ENCODE results near the gene SPART.
"Not testable (repeated sequence)": the region's sequence is repeated elsewhere in the genome, so short reads cannot be mapped to it uniquely, and the experiment has no call there.

SPART gene

GRCh38 chr13:36344173-36344572 is 2.0 kb downstream of the SPART start:
- H3K27me3 Mint-ChIP-seq: peaks cover 6% of the 10 kb centered on the region
- H3K4me1 Mint-ChIP-seq: peaks cover 6% of the 10 kb centered on the region
- peak overlapping the region; percentile 16 for H3K4me3 Mint-ChIP-seq
- H3K27ac Mint-ChIP-seq: no peak overlapping the region
- H3K36me3 Mint-ChIP-seq: no peaks in the 10 kb centered on the region
- ATAC-seq (ENCODE audit: low read depth) (no peak), DNase-seq (ENCODE audit: low spot score in 2 of 2) (no peak)
- H3K9me3 Mint-ChIP-seq: no peaks in the 10 kb centered on the region

DNA sequence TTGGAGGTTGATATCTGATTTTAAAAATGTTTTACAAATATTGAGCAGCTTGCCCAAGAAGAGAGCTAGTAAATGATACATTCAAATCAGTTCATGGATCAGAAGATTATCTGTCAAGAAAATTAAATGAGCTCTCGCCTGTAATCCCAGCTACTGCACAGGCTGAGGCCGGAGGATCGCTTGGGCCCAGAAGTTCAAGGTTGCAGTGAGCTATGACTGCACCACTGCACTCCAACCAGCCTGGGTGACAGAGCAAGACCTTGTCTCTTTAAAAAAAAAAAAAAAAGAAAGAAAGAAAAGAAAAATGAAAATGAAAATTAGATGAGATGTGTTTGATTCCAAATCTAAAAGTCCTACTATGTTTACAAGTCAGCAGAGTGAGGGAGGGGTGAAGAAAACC is 2.4 kb downstream of the SPART start:
- no peak overlapping the region for H3K27ac Mint-ChIP-seq
- H3K4me3 Mint-ChIP-seq: peak overlapping the region; percentile 16
- ATAC-seq (ENCODE audit: low read depth) (no peak), DNase-seq (ENCODE audit: low spot score in 2 of 2) (no peak)
- no peaks in the 10 kb centered on the region for H3K36me3 Mint-ChIP-seq
- H3K27me3 Mint-ChIP-seq: peaks cover 7% of the 10 kb centered on the region
- peaks cover 7% of the 10 kb centered on the region for H3K4me1 Mint-ChIP-seq
- no peaks in the 10 kb centered on the region for H3K9me3 Mint-ChIP-seq

DNA sequence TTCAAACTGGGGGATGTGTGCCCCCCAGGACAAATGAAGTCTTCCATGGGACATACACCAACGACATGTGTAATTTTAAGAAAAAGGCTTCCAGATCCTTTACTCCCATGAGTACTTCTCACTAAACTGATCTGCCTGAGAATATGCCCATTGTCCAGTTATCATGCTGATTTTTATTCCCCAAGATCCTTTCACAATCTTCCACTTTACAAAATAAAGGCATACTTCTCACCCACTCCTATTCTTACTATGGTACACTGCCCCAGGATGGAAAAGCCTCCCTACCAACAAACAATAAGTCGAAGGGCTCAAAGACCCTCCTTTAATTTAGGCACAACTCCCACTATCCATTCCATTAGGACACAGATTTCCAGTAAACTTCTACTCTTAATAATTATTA is 3.5 kb downstream of the SPART start:
- Mint-ChIP-seq H3K9me3 (no peaks in the 10 kb centered on the region), H3K4me1 (peaks cover 8% of the 10 kb centered on the region), H3K36me3 (no peaks in the 10 kb centered on the region), H3K4me3 (no peak overlapping the region), H3K27me3 (peaks cover 9% of the 10 kb centered on the region), H3K27ac (no peak overlapping the region)
- no peak for ATAC-seq (ENCODE audit: low read depth)
- no peak for DNase-seq (ENCODE audit: low spot score in 2 of 2)

GRCh38 chr13:36341718-36342117 is 4.5 kb downstream of the SPART start:
- Mint-ChIP-seq H3K4me3 (no peak overlapping the region), H3K27ac (no peak overlapping the region), H3K27me3 (peaks cover 11% of the 10 kb centered on the region), H3K4me1 (peaks cover 7% of the 10 kb centered on the region), H3K36me3 (peaks cover 2% of the 10 kb centered on the region), H3K9me3 (no peaks in the 10 kb centered on the region)
- DNase-seq (ENCODE audit: low spot score in 2 of 2) (no peak), ATAC-seq (ENCODE audit: low read depth) (no peak)

- ATAC-seq (ENCODE audit: low read depth) (no peak), DNase-seq (ENCODE audit: low spot score in 2 of 2) (no peak)
- Mint-ChIP-seq H3K27ac (no peak overlapping the region), H3K4me3 (no peak overlapping the region), H3K9me3 (no peaks in the 10 kb centered on the region), H3K4me1 (peaks cover 5% of the 10 kb centered on the region), H3K36me3 (peaks cover 5% of the 10 kb centered on the region), H3K27me3 (peaks cover 7% of the 10 kb centered on the region)
These were observed 6.5 kb downstream of the SPART start for GRCh38 chr13:36339600-36340155.

DNA sequence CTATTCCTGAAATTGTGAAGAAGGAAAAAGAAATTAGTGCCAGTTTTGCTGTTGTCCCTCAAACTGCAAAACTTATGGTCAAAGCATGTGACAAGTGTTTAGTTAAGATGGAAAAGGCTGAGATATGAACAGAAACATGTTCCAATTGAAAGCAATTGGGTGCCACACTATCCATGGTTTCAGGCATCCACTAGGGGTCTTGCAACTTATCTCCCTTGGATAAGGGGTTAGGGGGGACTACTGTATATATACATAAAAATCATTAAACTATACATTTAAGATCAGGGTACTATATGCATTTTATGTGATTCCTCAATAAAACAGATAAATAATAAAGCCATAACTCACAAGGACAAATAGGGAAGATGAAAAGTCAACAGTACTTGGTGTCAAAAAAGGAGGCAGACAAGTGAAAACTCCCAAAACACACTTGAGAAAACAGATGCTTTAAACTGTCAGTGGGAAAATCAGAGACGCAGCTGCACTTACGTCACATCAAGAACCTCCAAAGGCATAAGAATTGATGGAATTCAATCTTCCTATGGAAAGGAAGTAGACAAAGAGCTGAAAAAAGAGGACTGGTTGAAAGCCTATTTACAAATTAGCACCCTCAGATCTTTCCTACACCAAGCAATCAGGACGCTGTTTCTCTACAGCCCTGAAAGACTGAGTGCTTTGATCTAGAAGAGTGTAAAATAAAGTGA is 8.1 kb downstream of the SPART start:
- peaks cover 7% of the 10 kb centered on the region for H3K27me3 Mint-ChIP-seq
- DNase-seq (ENCODE audit: low spot score in 2 of 2): no peak
- H3K27ac Mint-ChIP-seq: no peak overlapping the region
- H3K4me1 Mint-ChIP-seq: peaks cover 5% of the 10 kb centered on the region
- no peak for ATAC-seq (ENCODE audit: low read depth)
- no peaks in the 10 kb centered on the region for H3K9me3 Mint-ChIP-seq
- H3K4me3 Mint-ChIP-seq: no peak overlapping the region
- H3K36me3 Mint-ChIP-seq: peaks cover 5% of the 10 kb centered on the region

GRCh38 chr13:36332986-36333385 is 13.2 kb downstream of the SPART start:
- Mint-ChIP-seq H3K9me3 (no peaks in the 10 kb centered on the region), H3K4me3 (no peak overlapping the region)
- no peak for DNase-seq (ENCODE audit: low spot score in 2 of 2)

GRCh38 chr13:36332255-36332654 is 13.9 kb downstream of the SPART start:
- not testable (repeated sequence) for H3K36me3 Mint-ChIP-seq; DNase-seq (ENCODE audit: low spot score in 2 of 2); H3K4me1 Mint-ChIP-seq; H3K4me3 Mint-ChIP-seq; H3K27ac Mint-ChIP-seq; ATAC-seq (ENCODE audit: low read depth); H3K9me3 Mint-ChIP-seq; H3K27me3 Mint-ChIP-seq

More at GRCh38 chr13:36332986-36333385, 13.2 kb downstream of the SPART start:
- Mint-ChIP-seq H3K27me3 (peaks cover 1% of the 10 kb centered on the region), H3K27ac (no peak overlapping the region), H3K4me1 (peaks cover 3% of the 10 kb centered on the region), H3K36me3 (peaks cover 8% of the 10 kb centered on the region)
- ATAC-seq (ENCODE audit: low read depth): no peak

GRCh38 chr13:36331280-36331679 is 14.9 kb downstream of the SPART start:
- Mint-ChIP-seq H3K27me3 (no peaks in the 10 kb centered on the region), H3K4me3 (no peak overlapping the region), H3K4me1 (peaks cover 3% of the 10 kb centered on the region), H3K9me3 (no peaks in the 10 kb centered on the region), H3K27ac (no peak overlapping the region), H3K36me3 (peaks cover 6% of the 10 kb centered on the region)
- no peak for ATAC-seq (ENCODE audit: low read depth)
- DNase-seq (ENCODE audit: low spot score in 2 of 2): no peak

DNA sequence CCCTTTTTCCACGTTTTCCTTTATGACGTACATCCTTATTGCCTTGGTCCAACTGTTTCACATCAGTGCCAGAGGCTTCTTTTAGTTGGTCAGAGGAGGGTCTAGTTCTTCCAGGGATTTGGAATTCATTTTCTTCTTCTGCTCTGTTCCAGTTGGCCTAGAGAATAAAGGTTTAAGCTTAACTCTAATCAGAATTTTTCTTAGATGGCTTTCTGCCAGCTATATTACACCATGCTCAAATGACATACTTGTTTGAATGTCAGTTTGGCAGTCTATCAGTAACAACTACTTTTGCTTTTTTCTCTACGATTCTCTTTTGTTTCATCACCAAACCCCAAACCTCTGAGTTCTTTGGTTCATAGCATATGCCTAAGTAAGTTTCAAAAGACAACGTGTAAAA is 16.8 kb downstream of the SPART start:
- no peak for DNase-seq (ENCODE audit: low spot score in 2 of 2)
- no peak for ATAC-seq (ENCODE audit: low read depth)
- H3K27ac Mint-ChIP-seq: no peak overlapping the region
- H3K36me3 Mint-ChIP-seq: peaks cover 5% of the 10 kb centered on the region
- no peaks in the 10 kb centered on the region for H3K27me3 Mint-ChIP-seq
- no peak overlapping the region for H3K4me3 Mint-ChIP-seq
- H3K9me3 Mint-ChIP-seq: no peaks in the 10 kb centered on the region
- no peaks in the 10 kb centered on the region for H3K4me1 Mint-ChIP-seq

- ATAC-seq (ENCODE audit: low read depth): no peak
- DNase-seq (ENCODE audit: low spot score in 2 of 2): no peak
- Mint-ChIP-seq H3K36me3 (peaks cover 5% of the 10 kb centered on the region), H3K27me3 (no peaks in the 10 kb centered on the region), H3K9me3 (no peaks in the 10 kb centered on the region), H3K4me1 (no peaks in the 10 kb centered on the region), H3K27ac (no peak overlapping the region), H3K4me3 (no peak overlapping the region)
These were observed 17.4 kb downstream of the SPART start for GRCh38 chr13:36328821-36329220.

DNA sequence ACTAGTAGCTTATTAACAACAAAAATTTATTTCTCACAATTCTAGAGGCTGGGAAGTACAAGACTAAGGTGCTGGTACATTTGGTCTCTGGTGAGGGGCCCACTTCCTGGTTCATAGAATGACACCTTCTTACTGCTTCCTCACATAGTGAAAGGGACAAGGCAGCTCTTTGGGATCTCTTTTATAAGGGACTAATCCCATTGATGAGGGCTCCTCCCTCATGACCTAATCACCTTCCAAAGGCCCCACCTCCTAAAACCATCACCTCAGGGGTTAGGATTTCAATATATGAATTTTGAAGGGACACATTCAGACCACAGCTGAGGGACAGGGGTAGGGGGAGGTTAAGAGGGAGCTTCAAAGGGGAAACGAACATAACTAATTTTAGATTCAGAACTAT is 20.3 kb downstream of the SPART start:
- H3K27ac Mint-ChIP-seq: no peak overlapping the region
- H3K27me3 Mint-ChIP-seq: no peaks in the 10 kb centered on the region
- H3K36me3 Mint-ChIP-seq: peaks cover 4% of the 10 kb centered on the region
- DNase-seq (ENCODE audit: low spot score in 2 of 2) (no peak), ATAC-seq (ENCODE audit: low read depth) (no peak)
- no peaks in the 10 kb centered on the region for H3K4me1 Mint-ChIP-seq
- no peak overlapping the region for H3K4me3 Mint-ChIP-seq
- no peaks in the 10 kb centered on the region for H3K9me3 Mint-ChIP-seq

GRCh38 chr13:36324881-36325280 is 21.3 kb downstream of the SPART start:
- H3K9me3 Mint-ChIP-seq; H3K27me3 Mint-ChIP-seq; DNase-seq (ENCODE audit: low spot score in 2 of 2); H3K4me3 Mint-ChIP-seq; ATAC-seq (ENCODE audit: low read depth); H3K4me1 Mint-ChIP-seq; H3K27ac Mint-ChIP-seq; H3K36me3 Mint-ChIP-seq: not testable (repeated sequence)

DNA sequence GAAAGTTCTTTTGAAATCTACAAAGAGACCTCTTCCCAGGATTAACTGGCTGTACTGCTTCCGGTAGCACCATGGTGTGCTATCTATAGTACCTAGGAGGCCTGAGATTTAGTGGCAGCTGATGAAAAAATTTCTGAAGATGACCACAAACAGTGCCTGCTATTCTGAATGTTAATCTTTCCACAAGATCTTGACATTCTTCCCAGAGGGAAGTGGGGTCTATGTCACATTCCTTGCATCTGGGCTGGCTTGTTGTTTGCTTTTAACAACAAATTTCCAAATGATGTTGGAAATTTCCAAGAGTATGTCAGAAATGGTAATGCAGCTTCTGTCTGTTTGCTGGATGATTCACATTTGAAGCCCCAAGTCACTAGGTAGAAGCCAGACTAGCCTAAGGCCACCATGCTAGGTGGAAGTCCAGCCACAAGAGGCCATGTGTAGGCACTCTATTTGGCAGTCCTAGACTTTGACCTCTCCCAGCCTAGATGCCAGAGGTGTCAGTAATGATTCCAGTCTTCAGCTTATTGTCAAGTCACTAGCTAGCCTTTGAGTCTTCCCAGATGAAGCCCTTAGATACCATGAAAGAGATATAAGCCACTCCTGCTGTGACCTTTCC is 22.1 kb downstream of the SPART start:
- no peak overlapping the region for H3K4me3 Mint-ChIP-seq
- H3K27me3 Mint-ChIP-seq: no peaks in the 10 kb centered on the region
- peaks cover 4% of the 10 kb centered on the region for H3K36me3 Mint-ChIP-seq
- ATAC-seq (ENCODE audit: low read depth) (no peak), DNase-seq (ENCODE audit: low spot score in 2 of 2) (no peak)
- H3K4me1 Mint-ChIP-seq: no peaks in the 10 kb centered on the region
- no peak overlapping the region for H3K27ac Mint-ChIP-seq
- peaks cover 2% of the 10 kb centered on the region for H3K9me3 Mint-ChIP-seq

DNA sequence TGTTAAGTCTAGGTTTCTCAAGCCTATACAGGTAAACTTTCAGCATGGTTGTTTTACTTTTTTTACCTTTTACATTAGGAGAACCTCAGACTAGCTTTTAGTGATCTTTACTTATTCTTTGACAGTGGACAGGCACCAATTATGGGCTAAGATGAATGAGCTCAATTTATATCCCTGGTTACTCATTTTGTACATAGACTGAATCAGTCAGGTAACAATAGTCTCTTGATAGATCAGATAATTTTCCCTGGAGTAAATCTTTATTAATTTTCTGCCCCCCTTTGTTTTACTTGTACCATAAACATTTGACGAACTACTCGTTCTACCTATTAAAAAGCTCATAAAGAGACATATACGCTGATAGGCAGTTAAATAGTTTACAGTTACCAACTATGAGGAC is 22.8 kb downstream of the SPART start:
- no peaks in the 10 kb centered on the region for H3K27me3 Mint-ChIP-seq
- DNase-seq (ENCODE audit: low spot score in 2 of 2) (no peak), ATAC-seq (ENCODE audit: low read depth) (no peak)
- H3K4me1 Mint-ChIP-seq: no peaks in the 10 kb centered on the region
- peaks cover 2% of the 10 kb centered on the region for H3K9me3 Mint-ChIP-seq
- H3K4me3 Mint-ChIP-seq: no peak overlapping the region
- peaks cover 4% of the 10 kb centered on the region for H3K36me3 Mint-ChIP-seq
- H3K27ac Mint-ChIP-seq: no peak overlapping the region
